H1 (cell line): ENCODE measurements around the gene BTBD7.
A peak's percentile ranks its signal among the peaks of the same experiment; 100 is the strongest.

Experiments
- EZH2 ChIP-seq: fragments of 200-600 bp; sonication (generic); IDR thresholded peaks from 2 replicates; pipeline ENCODE4 v1.7.1; 2012; ENCODE audit warnings: low read depth, mild to moderate bottlenecking, moderate library complexity, low read length, inconsistent platforms; ENCODE audit not compliant: severe bottlenecking
- MAFK ChIP-seq: IDR thresholded peaks from 2 replicates; pipeline ENCODE4 v1.6.1; 2012; ENCODE audit warnings: low read depth, mild to moderate bottlenecking, improper control_type of control experiment, low read length
- POLR2A ChIP-seq, 2 experiments: IDR thresholded peaks; 1 replicate in 1 of 2; 2 replicates in 1 of 2; pipeline ENCODE4 v1.6.1; 2011; ENCODE audit warnings: low read depth in 2 of 2, low read length in 2 of 2, mild to moderate bottlenecking in 2 of 2; ENCODE audit errors: control extremely low read depth in 1 of 2
- SP1 ChIP-seq: IDR thresholded peaks from 2 replicates; pipeline ENCODE4 v1.6.1; 2011; ENCODE audit warnings: low read depth, low read length
- TAF1 ChIP-seq: IDR thresholded peaks from 2 replicates; pipeline ENCODE4 v1.6.1; 2011; ENCODE audit warnings: mild to moderate bottlenecking, low read depth, low read length
- TF ChIP-seq, protein P1 (sequence below), 3 experiments: IDR thresholded peaks; 1 replicate in 2 of 3; 2 replicates in 1 of 3; pipeline versions ENCODE4 v1.5.1 to v1.6.1; 2011; ENCODE audit warnings: low read length in 3 of 3, mild to moderate bottlenecking in 3 of 3, inconsistent platforms in 2 of 3, low read depth in 1 of 3, moderate library complexity in 1 of 3; ENCODE audit not compliant: insufficient read depth in 1 of 3; ENCODE audit errors: control extremely low read depth in 1 of 3

DNA sequence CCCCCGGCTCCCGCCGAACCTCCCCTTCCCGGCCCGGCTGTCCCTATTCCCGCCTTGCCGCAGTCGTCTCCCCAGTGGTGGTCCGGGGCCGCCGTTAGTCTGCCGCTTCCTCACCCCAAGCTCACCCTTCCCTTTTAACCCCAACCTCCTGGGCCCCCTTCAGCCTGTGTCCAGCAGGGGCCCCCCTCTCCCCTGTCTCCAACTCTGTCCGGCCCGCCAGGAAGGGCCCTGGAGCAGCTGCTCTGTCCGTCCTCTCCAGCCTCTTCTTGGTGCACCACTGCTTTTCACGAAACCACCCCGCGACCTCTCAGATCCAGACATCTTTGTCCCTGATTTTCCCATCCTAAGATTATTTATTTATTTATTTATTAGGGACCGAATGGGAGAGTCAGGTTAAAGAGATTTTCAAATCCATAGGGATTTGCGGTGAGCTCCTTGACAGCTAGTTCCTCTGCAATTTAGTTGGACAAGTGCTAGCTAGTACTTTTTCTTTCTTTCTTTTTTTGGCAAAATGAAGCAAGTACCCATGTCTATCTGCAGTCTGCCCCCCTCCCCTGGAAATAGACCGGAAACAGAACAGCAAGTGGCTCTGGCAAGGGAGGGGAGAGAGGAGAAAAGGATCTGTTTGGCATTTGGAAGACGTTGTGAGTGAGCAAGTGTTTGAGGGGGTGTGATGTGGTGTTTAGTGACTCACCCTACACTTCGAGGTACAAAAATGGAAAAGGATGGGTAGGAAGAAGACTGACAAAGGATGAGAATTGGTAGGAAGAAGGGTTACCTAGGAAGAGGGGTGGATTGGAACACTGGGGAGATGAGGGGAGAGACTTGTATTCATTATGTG lies 125.1 kb downstream of the BTBD7 start:
- TF ChIP-seq POLR2A (IDR thresholded peaks at IDR 0.05; ENCODE audit: control extremely low read depth in 1 of 2, low read depth in 2 of 2, low read length in 2 of 2), result no peak
- no peak for TF ChIP-seq TAF1
- TF ChIP-seq MAFK, result no peak
- no peak for TF ChIP-seq SP1
- no peak for TF ChIP-seq EZH2
- TF ChIP-seq, protein P1, sequence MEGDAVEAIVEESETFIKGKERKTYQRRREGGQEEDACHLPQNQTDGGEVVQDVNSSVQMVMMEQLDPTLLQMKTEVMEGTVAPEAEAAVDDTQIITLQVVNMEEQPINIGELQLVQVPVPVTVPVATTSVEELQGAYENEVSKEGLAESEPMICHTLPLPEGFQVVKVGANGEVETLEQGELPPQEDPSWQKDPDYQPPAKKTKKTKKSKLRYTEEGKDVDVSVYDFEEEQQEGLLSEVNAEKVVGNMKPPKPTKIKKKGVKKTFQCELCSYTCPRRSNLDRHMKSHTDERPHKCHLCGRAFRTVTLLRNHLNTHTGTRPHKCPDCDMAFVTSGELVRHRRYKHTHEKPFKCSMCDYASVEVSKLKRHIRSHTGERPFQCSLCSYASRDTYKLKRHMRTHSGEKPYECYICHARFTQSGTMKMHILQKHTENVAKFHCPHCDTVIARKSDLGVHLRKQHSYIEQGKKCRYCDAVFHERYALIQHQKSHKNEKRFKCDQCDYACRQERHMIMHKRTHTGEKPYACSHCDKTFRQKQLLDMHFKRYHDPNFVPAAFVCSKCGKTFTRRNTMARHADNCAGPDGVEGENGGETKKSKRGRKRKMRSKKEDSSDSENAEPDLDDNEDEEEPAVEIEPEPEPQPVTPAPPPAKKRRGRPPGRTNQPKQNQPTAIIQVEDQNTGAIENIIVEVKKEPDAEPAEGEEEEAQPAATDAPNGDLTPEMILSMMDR (IDR thresholded peaks at IDR 0.05; ENCODE audit: control extremely low read depth in 1 of 3, insufficient read depth in 1 of 3, low read depth in 1 of 3, low read length in 3 of 3), result peak; percentile 47 to 59 (median 53)
